WTC11 (cell line): Measurements from ENCODE around the gene MRPS16.

Experiments
- JUN ChIP-seq: sonication (generic); formaldehyde crosslinking; IDR thresholded peaks from 2 replicates; pipeline ENCODE4 v1.8.0; 2023; ENCODE audit warnings: mild to moderate bottlenecking, missing genetic modification reagents
- NR2C2 ChIP-seq: sonication (generic); formaldehyde crosslinking; IDR thresholded peaks from 2 replicates; pipeline ENCODE4 v1.8.0; 2022; ENCODE audit warnings: mild to moderate bottlenecking, missing genetic modification reagents

DNA sequence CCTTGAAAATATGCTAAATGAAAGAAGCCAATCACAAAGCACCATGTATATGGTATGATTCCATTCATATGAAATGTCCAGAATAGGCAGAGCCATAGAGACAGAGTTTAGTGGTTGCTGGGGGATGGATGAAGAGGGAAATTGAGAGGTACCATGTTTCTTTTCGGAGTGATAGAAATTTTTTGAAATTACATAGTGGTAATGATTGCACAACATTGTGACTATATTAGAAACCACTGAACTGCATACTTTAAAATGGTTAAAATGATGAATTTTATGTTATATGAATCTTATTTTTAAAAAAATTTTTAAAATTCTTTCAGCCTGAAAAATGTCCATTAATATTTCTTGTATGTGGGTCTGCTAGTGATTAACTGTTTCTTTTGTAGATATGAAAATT lies 31.5 kb downstream of the MRPS16 start:
- TF ChIP-seq JUN (CRISPR knock-in tag) = no peak
- TF ChIP-seq NR2C2 (CRISPR knock-in tag) = no peak
